Fibroblast of mammary gland (primary cell): ENCODE measurements around the gene GLI3.

ENCODE experiments used
- DNase-seq: peaks from one replicate; pipeline ENCODE4 v3.0.0-alpha.2; 2010; ENCODE audit warnings: low read depth
- H3K4me3 ChIP-seq: 2 replicates; pipeline ENCODE4 v1.5.1; 2011; ENCODE audit warnings: low read depth, mild to moderate bottlenecking, low read length, moderate library complexity; ENCODE audit not compliant: control insufficient read depth
- TF ChIP-seq, protein P1 (sequence below): conservative IDR thresholded peaks from 2 replicates; pipeline ENCODE4 v1.5.1; 2011; ENCODE audit warnings: low read depth, low read length, inconsistent platforms; ENCODE audit not compliant: control insufficient read depth, insufficient read depth

GLI3 gene

GRCh38 chr7:41911792-41912191 lies 325.2 kb downstream of the GLI3 start:
- TF ChIP-seq, protein P1, sequence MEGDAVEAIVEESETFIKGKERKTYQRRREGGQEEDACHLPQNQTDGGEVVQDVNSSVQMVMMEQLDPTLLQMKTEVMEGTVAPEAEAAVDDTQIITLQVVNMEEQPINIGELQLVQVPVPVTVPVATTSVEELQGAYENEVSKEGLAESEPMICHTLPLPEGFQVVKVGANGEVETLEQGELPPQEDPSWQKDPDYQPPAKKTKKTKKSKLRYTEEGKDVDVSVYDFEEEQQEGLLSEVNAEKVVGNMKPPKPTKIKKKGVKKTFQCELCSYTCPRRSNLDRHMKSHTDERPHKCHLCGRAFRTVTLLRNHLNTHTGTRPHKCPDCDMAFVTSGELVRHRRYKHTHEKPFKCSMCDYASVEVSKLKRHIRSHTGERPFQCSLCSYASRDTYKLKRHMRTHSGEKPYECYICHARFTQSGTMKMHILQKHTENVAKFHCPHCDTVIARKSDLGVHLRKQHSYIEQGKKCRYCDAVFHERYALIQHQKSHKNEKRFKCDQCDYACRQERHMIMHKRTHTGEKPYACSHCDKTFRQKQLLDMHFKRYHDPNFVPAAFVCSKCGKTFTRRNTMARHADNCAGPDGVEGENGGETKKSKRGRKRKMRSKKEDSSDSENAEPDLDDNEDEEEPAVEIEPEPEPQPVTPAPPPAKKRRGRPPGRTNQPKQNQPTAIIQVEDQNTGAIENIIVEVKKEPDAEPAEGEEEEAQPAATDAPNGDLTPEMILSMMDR: no peak
- DNase-seq: peak; percentile 88
- no peak overlapping the region for H3K4me3 ChIP-seq
